Measurements from ENCODE around the gene VIL1.

DNA sequence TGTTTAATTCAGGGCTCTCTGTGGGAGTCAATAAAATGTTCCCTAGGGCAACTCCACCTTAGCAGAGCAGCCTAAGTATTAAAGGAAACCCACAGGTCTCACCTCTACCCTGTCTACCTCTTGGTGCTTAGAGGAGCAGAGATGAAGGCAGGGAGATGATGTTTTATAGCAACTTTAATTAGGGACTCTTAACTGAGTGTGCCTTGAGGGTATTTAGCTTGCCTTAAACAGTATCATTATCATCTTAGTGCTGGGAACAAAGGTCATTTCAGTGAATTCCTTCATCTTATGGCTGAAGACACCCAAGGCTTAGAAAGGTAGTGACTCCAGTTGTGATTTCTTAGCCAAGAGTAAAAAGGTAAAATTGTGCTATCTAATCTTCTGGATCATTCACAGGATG lies 26.7 kb downstream of the VIL1 start:
- TF ChIP-seq ZNF501 (tag by site-specific recombination; IDR thresholded peaks at IDR 0.05) = no peak
- TF ChIP-seq PRDM4 (tag by site-specific recombination; IDR thresholded peaks at IDR 0.05) = no peak
- TF ChIP-seq, protein P1, sequence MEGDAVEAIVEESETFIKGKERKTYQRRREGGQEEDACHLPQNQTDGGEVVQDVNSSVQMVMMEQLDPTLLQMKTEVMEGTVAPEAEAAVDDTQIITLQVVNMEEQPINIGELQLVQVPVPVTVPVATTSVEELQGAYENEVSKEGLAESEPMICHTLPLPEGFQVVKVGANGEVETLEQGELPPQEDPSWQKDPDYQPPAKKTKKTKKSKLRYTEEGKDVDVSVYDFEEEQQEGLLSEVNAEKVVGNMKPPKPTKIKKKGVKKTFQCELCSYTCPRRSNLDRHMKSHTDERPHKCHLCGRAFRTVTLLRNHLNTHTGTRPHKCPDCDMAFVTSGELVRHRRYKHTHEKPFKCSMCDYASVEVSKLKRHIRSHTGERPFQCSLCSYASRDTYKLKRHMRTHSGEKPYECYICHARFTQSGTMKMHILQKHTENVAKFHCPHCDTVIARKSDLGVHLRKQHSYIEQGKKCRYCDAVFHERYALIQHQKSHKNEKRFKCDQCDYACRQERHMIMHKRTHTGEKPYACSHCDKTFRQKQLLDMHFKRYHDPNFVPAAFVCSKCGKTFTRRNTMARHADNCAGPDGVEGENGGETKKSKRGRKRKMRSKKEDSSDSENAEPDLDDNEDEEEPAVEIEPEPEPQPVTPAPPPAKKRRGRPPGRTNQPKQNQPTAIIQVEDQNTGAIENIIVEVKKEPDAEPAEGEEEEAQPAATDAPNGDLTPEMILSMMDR (tag by site-specific recombination; IDR thresholded peaks at IDR 0.05) = no peak
- TF ChIP-seq ZNF221 (tag by site-specific recombination; IDR thresholded peaks at IDR 0.05; ENCODE audit: borderline replicate concordance) = no peak
- no peak for TF ChIP-seq SETDB1 (IDR thresholded peaks at IDR 0.05; ENCODE audit: insufficient read length, low read length)
- TF ChIP-seq KLF9 (tag by site-specific recombination; IDR thresholded peaks at IDR 0.05; ENCODE audit: low read depth) = no peak
- no peak for TF ChIP-seq YY1 (tag by site-specific recombination; IDR thresholded peaks at IDR 0.05)
- TF ChIP-seq ZBTB7A (tag by site-specific recombination; IDR thresholded peaks at IDR 0.05; ENCODE audit: low read depth) = no peak
- TF ChIP-seq ZNF146 (tag by site-specific recombination; IDR thresholded peaks at IDR 0.05) = no peak
- no peak for TF ChIP-seq ZBTB17 (tag by site-specific recombination; IDR thresholded peaks at IDR 0.05)
- TF ChIP-seq RBAK (tag by site-specific recombination; IDR thresholded peaks at IDR 0.05) = no peak
- TF ChIP-seq ZNF138 (tag by site-specific recombination; IDR thresholded peaks at IDR 0.05; ENCODE audit: borderline replicate concordance) = no peak
- TF ChIP-seq ZSCAN30 (tag by site-specific recombination; IDR thresholded peaks at IDR 0.05) = no peak
